Tibial nerve (tissue), 4 donors: ENCODE results near the gene FGGY.

ENCODE experiments used
- EP300 ChIP-seq, 2 donors: sonication (generic); formaldehyde crosslinking; IDR thresholded peaks; one replicate each; pipeline ENCODE4 v1.6.1; 2017; ENCODE audit warnings: antibody characterized with exemption in 2 of 2, mild to moderate bottlenecking in 1 of 2
- POLR2A ChIP-seq, 2 donors: fragments of 450-650 bp; IDR thresholded peaks; one replicate each; pipeline ENCODE4 v1.6.1; 2017; ENCODE audit warnings: antibody characterized with exemption in 2 of 2, mild to moderate bottlenecking in 2 of 2, moderate library complexity in 2 of 2
- TF ChIP-seq, protein P1 (sequence below), 5 experiments: fragments of 200-600 bp in 3 of 5; fragments of 450-650 bp in 2 of 5; sonication (generic) in 3 of 5; IDR thresholded peaks; one replicate each; pipeline ENCODE4 v1.5.1; 2016 to 2019; ENCODE audit warnings: antibody characterized with exemption in 5 of 5, mild to moderate bottlenecking in 3 of 5, moderate library complexity in 2 of 5

DNA sequence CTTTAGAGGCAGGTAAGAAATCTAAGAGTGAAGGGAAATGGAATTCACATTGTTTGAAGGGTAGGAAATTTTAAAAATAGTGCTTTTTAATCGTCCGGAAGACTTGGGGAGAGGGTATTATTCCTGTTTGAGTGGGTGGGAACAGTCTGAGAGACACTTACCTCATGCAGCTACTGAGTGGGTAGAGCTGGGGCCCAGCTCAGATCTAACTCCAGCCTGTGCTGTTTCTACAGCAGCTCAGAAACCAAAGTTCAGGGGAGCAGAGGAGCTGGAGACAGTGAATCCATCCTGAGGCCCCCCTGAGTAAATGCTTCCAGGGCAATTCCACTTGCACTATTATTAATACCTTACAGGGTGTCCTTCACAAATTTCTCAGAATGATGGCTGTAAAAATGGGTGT lies 63.8 kb downstream of the FGGY start:
- TF ChIP-seq, protein P1, sequence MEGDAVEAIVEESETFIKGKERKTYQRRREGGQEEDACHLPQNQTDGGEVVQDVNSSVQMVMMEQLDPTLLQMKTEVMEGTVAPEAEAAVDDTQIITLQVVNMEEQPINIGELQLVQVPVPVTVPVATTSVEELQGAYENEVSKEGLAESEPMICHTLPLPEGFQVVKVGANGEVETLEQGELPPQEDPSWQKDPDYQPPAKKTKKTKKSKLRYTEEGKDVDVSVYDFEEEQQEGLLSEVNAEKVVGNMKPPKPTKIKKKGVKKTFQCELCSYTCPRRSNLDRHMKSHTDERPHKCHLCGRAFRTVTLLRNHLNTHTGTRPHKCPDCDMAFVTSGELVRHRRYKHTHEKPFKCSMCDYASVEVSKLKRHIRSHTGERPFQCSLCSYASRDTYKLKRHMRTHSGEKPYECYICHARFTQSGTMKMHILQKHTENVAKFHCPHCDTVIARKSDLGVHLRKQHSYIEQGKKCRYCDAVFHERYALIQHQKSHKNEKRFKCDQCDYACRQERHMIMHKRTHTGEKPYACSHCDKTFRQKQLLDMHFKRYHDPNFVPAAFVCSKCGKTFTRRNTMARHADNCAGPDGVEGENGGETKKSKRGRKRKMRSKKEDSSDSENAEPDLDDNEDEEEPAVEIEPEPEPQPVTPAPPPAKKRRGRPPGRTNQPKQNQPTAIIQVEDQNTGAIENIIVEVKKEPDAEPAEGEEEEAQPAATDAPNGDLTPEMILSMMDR (IDR thresholded peaks at IDR 0.05), result no peak
- TF ChIP-seq POLR2A (IDR thresholded peaks at IDR 0.05) (no peak), EP300 (IDR thresholded peaks at IDR 0.05) (no peak)
